Measurements from ENCODE around the gene CLEC2B.

The CLEC2B gene

GRCh38 chr12:9805883-9806282 is 63.3 kb downstream of the CLEC2B start:
- DNase-seq, result no peak
